NT2/D1 (cell line): ENCODE measurements around the gene P2RY11.

ENCODE experiments used
- YY1 ChIP-seq: IDR thresholded peaks from 2 replicates; pipeline ENCODE4 v1.6.1; 2011; ENCODE audit not compliant: insufficient read length, insufficient read depth
- ZNF274 ChIP-seq: IDR thresholded peaks from 2 replicates; pipeline ENCODE4 v1.6.1; 2011; ENCODE audit warnings: mild to moderate bottlenecking, low read depth, low read length

GRCh38 chr19:10120538-10121189 lies 9.2 kb downstream of the P2RY11 start:
- TF ChIP-seq YY1: no peak
- no peak for TF ChIP-seq ZNF274
